Gastrocnemius medialis (tissue), 4 donors: Measurements from ENCODE around the gene SLC31A2.
A peak's percentile ranks its signal among the peaks of the same experiment; 100 is the strongest.

ENCODE experiments used
- POLR2A ChIP-seq, 2 donors: fragments of 450-650 bp; IDR thresholded peaks; one replicate each; pipeline ENCODE4 v1.6.1; 2017; ENCODE audit warnings: antibody characterized with exemption in 2 of 2, mild to moderate bottlenecking in 2 of 2, moderate library complexity in 2 of 2
- TF ChIP-seq, protein P1 (sequence below), 5 experiments: fragments of 450-650 bp in 3 of 5; fragments of 200-600 bp in 2 of 5; sonication (generic) in 2 of 5; IDR thresholded peaks in 4 of 5; conservative IDR thresholded peaks in 1 of 5; 1 replicate in 4 of 5; 2 replicates in 1 of 5; pipeline ENCODE4 v1.5.1; 2016 to 2019; ENCODE audit warnings: antibody characterized with exemption in 5 of 5, mild to moderate bottlenecking in 3 of 5, moderate library complexity in 3 of 5

DNA sequence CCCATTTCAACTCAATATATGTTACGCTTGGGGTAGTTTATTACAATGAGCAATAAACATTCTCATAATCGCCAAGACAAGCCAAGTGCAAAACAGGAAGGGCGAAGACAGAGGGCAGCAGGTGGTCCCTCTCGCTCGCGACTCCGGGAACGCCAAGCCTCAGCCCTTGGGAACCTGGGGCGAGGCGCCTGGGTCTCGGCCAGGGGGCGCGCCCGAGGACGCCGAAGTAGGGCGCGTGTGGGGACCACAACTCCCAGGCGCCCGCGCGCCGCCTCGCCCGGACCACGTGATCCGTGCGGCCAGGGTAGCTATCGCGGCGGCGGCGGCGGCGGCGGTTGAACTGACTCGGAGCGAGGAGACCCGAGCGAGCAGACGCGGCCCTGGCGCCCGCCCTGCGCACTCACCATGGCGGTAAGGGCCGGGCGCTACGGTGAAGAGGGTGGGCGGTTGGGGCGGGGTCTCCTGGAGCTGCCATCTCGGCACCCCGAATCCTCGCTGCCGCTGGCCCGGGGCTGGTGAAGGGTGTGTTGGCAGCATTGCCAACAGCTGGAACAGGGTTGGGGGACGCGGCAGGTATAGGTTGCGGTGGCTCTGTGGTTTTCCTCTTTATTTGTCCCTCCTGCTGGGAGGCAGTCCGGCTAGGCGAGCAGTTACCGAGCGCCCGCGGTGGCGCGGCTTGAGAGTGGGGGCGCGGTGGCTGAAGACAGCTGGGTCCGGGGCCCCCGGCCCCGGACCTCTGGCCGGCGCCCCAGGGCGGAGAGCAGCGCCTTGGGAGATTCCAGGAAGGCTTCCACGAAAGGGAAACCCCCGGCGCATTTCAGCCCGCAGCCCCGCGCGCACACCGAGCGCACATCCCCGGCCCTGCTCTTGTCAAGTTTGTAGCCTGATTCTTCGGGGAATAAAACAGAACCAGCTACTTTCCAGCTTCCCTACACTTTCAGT lies at the start of gene SLC31A2:
- TF ChIP-seq, protein P1, sequence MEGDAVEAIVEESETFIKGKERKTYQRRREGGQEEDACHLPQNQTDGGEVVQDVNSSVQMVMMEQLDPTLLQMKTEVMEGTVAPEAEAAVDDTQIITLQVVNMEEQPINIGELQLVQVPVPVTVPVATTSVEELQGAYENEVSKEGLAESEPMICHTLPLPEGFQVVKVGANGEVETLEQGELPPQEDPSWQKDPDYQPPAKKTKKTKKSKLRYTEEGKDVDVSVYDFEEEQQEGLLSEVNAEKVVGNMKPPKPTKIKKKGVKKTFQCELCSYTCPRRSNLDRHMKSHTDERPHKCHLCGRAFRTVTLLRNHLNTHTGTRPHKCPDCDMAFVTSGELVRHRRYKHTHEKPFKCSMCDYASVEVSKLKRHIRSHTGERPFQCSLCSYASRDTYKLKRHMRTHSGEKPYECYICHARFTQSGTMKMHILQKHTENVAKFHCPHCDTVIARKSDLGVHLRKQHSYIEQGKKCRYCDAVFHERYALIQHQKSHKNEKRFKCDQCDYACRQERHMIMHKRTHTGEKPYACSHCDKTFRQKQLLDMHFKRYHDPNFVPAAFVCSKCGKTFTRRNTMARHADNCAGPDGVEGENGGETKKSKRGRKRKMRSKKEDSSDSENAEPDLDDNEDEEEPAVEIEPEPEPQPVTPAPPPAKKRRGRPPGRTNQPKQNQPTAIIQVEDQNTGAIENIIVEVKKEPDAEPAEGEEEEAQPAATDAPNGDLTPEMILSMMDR (IDR thresholded peaks at IDR 0.05 in 4 of 5, conservative IDR thresholded peaks at IDR 0.05 in 1 of 5) = peak in 3 of 5 experiments; percentile 23 to 32 (median 28)
- peak; percentile 70 to 80 for TF ChIP-seq POLR2A (IDR thresholded peaks at IDR 0.05)
